Glutamatergic neuron (in vitro differentiated cells): ENCODE data around the gene CTXND2. TPM values are rescaled to one million over a fixed set of nuclear protein-coding genes. Genes with fewer than 3 reads are reported as not detected.

Source experiments
- DNase-seq: peaks from one replicate; pipeline ENCODE4 v3.0.0; 2022
- H3K27ac Mint-ChIP-seq: one replicate; pipeline ENCODE4 v1.8.0; 2020; ENCODE audit warnings: mild to moderate bottlenecking, mixed read lengths, inconsistent platforms; ENCODE audit not compliant: unreplicated experiment
- H3K27me3 Mint-ChIP-seq: one replicate; pipeline ENCODE4 v1.8.0; 2020; ENCODE audit warnings: mild to moderate bottlenecking, moderate library complexity, mixed read lengths, inconsistent platforms; ENCODE audit not compliant: unreplicated experiment
- H3K36me3 Mint-ChIP-seq: one replicate; pipeline ENCODE4 v1.8.0; 2020; ENCODE audit warnings: mild to moderate bottlenecking, mixed read lengths, inconsistent platforms; ENCODE audit not compliant: unreplicated experiment
- H3K4me1 Mint-ChIP-seq: one replicate; pipeline ENCODE4 v1.8.0; 2020; ENCODE audit warnings: mild to moderate bottlenecking, low read depth, mixed read lengths, inconsistent platforms; ENCODE audit not compliant: unreplicated experiment
- H3K4me3 Mint-ChIP-seq: one replicate; pipeline ENCODE4 v1.8.0; 2020; ENCODE audit warnings: mild to moderate bottlenecking, mixed read lengths, inconsistent platforms; ENCODE audit not compliant: unreplicated experiment
- H3K9me3 Mint-ChIP-seq: one replicate; pipeline ENCODE4 v1.8.0; 2020; ENCODE audit warnings: mild to moderate bottlenecking, moderate library complexity, mixed read lengths, inconsistent platforms; ENCODE audit not compliant: unreplicated experiment
- total RNA-seq: library from RNA; stranded (reverse); fragmentation: NEBNext Ultra II Directional; extraction: Animal tissue kit (Norgen Biotek cat#: 25700); gene quantifications from one replicate; pipeline ENCODE4 v1.2.1, GENCODE V29; 2021; ENCODE audit not compliant: unreplicated experiment
- TF ChIP-seq, protein P1 (sequence below): fragments of 200-600 bp; sonication (generic); IDR thresholded peaks from one replicate; pipeline ENCODE4 v1.5.0; 2021; ENCODE audit not compliant: partially characterized antibody, unreplicated experiment

The CTXND2 gene
- total RNA-seq, 1 donor from 2014 or later = not detected

DNA sequence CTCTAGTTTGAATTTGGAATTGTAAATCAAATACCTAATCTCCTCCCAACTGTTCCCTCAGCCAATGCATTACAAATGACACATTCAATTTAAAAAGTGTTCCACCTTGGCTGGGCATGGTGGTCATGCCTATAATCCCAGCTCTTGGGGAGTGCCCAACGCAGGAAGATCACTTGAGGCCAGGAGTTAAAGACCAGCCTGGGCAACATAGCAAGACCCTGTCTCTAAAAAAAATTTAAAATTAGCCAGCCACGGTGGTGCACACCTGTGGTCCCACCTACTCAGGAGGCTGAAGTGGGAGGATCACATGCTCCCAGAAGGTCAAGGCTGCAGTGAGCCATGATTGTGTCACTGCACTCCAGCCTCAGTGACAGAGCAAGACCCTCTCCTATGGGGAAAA lies 14.4 kb upstream of the CTXND2 start:
- no peak for DNase-seq
- Mint-ChIP-seq H3K36me3 (no peaks in the 10 kb centered on the region), H3K27me3 (peaks cover 4% of the 10 kb centered on the region), H3K27ac (no peak overlapping the region), H3K4me1 (peaks cover 9% of the 10 kb centered on the region), H3K9me3 (peaks cover 7% of the 10 kb centered on the region), H3K4me3 (no peak overlapping the region)
- TF ChIP-seq, protein P1, sequence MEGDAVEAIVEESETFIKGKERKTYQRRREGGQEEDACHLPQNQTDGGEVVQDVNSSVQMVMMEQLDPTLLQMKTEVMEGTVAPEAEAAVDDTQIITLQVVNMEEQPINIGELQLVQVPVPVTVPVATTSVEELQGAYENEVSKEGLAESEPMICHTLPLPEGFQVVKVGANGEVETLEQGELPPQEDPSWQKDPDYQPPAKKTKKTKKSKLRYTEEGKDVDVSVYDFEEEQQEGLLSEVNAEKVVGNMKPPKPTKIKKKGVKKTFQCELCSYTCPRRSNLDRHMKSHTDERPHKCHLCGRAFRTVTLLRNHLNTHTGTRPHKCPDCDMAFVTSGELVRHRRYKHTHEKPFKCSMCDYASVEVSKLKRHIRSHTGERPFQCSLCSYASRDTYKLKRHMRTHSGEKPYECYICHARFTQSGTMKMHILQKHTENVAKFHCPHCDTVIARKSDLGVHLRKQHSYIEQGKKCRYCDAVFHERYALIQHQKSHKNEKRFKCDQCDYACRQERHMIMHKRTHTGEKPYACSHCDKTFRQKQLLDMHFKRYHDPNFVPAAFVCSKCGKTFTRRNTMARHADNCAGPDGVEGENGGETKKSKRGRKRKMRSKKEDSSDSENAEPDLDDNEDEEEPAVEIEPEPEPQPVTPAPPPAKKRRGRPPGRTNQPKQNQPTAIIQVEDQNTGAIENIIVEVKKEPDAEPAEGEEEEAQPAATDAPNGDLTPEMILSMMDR = no peak

DNA sequence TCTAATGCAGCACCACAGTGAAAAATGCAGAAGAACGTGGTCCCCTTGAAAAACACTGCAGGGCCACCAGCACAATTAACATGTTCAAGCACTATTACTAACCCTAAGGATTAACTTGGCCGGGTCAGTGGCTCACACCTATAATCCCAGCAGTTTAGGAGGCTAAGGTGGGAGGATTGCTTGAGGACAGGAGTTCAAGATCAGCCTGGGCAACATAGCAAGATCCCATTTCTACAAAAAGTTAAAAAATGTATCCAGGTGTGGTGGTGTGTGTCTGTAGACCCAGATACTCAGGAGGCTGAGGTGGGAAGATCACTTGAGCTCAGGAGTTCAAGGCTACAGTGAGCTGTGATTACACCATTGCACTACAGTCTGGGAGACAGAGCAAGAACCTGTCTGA lies 13.4 kb upstream of the CTXND2 start:
- no peak for DNase-seq
- peak overlapping the region; percentile 21 for H3K4me3 Mint-ChIP-seq
- TF ChIP-seq, protein P1 = no peak
- peaks cover 4% of the 10 kb centered on the region for H3K27me3 Mint-ChIP-seq
- H3K27ac Mint-ChIP-seq = no peak overlapping the region
- peaks cover 7% of the 10 kb centered on the region for H3K9me3 Mint-ChIP-seq
- H3K36me3 Mint-ChIP-seq = no peaks in the 10 kb centered on the region
- peaks cover 9% of the 10 kb centered on the region for H3K4me1 Mint-ChIP-seq

DNA sequence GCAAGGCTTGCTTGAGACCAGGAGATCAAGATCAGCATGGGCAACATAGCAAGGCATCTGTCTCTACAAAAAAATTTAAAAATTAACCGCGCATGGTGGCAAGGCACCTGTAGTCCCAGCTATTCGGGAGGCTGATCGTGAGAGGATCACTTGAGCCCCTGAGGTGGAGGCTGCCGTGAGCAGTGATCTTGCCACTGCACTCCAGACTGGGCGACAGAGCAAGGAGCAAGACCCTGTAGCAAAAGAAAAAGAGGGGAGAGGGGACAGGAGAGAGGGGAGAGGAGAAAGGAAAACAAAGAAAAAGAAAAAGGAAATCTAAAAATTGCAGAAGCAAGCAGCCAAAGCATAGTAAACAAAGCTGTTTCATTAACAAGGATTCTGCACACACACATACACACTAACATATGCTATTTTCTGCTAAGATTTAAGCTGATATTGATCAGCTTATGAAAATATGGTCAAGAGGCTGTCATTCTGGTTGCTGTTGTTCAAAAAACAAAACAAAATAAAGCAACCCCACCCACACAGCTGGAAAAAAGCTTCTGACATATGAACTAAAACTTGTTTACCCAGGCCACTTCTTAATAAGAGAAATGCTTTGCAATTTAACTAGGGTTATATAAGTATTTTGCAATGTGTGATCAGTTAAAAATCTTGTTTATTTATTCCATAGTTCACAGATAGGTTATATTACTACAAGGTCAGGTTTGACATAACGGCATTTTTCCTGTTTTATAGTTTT lies 12.3 kb upstream of the CTXND2 start:
- Mint-ChIP-seq H3K4me3 (peak overlapping the region; percentile 94), H3K4me1 (peaks cover 9% of the 10 kb centered on the region), H3K27me3 (peaks cover 4% of the 10 kb centered on the region), H3K36me3 (no peaks in the 10 kb centered on the region), H3K9me3 (peaks cover 7% of the 10 kb centered on the region), H3K27ac (peak overlapping the region; percentile 96)
- no peak for DNase-seq
- TF ChIP-seq, protein P1 = no peak

DNA sequence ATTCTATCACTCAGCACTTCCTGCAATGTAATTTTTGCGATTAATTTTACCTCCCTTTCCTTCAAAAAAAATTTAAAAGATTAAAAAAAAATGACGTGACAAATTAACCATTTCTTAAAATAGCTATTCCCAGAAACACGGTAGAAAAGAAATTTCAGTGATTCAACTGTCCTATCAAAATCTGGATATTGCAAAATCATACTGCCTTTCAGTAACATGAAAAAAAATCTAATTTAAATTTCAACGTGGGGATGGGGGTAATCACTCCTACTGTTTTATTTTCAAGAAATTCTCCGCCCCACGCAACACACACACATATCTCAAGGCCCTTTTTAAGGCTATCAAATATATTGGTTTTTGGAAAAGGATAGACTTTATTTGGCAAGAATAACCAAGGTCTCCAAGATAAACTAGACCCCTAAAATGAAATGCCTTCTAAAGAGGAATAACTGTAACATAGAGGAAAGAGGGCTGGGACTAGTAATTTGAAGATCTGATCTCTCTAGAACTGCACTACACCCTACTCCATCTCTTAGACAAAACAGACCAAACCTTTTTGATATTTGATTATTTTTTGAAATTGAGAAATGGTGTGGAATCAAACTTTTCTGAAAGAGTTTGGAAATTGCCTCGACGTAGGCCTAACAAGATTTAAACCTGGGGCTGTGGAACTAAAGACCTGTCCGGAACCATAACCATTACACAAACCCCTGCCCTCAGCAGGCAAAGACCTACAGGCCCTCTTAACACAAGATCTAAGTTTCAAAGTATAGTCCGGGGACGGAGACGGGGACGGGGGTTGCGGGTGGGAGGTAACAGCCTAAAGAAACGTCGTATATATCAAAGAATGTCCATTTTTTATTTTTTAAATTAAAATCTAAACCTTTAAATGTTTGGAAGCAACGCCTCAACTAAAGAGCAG lies 11.5 kb upstream of the CTXND2 start:
- Mint-ChIP-seq H3K27me3 (peaks cover 2% of the 10 kb centered on the region), H3K4me3 (peak overlapping the region; percentile 94), H3K4me1 (peaks cover 9% of the 10 kb centered on the region), H3K27ac (peak overlapping the region; percentile 96), H3K9me3 (peaks cover 7% of the 10 kb centered on the region), H3K36me3 (no peaks in the 10 kb centered on the region)
- TF ChIP-seq, protein P1 = no peak
- peak; percentile 24 for DNase-seq
